Esophagus muscularis mucosa (tissue), 3 donors: ENCODE data around the gene SCG2.

Source experiments
- POLR2A ChIP-seq: fragments of 450-650 bp; IDR thresholded peaks from one replicate; pipeline ENCODE4 v1.6.1; 2017; ENCODE audit warnings: antibody characterized with exemption, moderate library complexity, mild to moderate bottlenecking, low read depth
- TF ChIP-seq, protein P1 (sequence below), 3 experiments: fragments of 200-600 bp in 2 of 3; fragments of 450-650 bp in 1 of 3; sonication (generic) in 2 of 3; IDR thresholded peaks; one replicate each; pipeline ENCODE4 v1.5.1; 2017 to 2019; ENCODE audit warnings: antibody characterized with exemption in 3 of 3, mild to moderate bottlenecking in 2 of 3, moderate library complexity in 1 of 3

DNA sequence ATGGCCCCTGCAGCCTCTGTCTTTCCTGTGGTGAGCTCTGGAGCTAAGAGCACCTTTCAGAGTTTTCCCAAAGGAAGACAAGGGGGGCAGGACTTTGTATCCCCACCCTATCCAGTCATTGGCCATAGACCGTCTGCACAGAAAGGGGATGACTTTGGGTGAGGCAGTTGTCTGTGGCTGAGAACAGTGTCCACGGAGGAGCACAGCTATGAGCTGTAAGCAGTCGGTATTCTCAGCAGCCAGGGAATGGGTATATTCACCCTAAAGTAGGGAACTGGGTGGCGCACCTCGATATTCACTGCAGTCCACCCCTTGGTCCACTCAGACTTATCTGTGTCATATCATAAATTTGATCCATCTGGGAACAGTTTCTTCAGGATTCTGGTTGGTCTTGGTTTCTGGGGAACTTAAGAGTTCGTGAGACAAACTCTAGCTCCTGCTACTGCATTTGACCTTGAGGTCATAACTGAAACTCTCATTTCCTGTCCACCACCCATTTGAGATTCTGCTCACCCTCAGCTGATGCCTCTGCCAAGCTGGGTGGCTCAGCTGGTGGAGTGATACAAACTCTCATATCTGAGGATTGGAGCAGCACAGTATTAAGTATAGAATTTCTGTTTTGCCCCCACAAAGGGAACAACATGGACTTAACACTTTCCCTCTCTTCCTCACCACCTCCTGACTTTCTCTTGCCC, 45.2 kb upstream of the SCG2 start:
- TF ChIP-seq POLR2A, result no peak
- TF ChIP-seq, protein P1, sequence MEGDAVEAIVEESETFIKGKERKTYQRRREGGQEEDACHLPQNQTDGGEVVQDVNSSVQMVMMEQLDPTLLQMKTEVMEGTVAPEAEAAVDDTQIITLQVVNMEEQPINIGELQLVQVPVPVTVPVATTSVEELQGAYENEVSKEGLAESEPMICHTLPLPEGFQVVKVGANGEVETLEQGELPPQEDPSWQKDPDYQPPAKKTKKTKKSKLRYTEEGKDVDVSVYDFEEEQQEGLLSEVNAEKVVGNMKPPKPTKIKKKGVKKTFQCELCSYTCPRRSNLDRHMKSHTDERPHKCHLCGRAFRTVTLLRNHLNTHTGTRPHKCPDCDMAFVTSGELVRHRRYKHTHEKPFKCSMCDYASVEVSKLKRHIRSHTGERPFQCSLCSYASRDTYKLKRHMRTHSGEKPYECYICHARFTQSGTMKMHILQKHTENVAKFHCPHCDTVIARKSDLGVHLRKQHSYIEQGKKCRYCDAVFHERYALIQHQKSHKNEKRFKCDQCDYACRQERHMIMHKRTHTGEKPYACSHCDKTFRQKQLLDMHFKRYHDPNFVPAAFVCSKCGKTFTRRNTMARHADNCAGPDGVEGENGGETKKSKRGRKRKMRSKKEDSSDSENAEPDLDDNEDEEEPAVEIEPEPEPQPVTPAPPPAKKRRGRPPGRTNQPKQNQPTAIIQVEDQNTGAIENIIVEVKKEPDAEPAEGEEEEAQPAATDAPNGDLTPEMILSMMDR (IDR thresholded peaks at IDR 0.05), result no peak
